NCI-H1048 (cell line): ENCODE results near the gene ZNF385B.

Experiments
- DNase-seq: peaks from one replicate; lab custom pipeline; 2025; lab: John Stamatoyannopoulos, UW

Gene ZNF385B

DNA sequence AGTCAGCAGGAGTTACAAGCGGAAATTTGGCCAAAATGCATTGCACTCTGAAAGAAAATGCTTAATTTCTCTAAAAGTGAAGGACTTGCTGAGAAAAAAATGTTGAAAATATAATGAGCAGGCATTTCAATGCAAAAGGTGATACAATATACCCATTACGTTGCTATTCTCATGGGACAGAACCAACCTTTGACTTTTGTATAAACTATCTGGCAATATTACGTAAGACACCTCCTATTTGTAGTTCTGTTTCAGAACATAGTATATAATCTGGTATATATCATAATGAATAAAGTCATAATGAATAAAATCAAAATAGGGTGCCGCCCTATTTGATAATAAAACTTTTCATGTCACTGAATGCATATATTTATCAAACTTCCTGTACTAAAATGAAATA, 310.6 kb downstream of the ZNF385B start:
- no peak for DNase-seq

DNA sequence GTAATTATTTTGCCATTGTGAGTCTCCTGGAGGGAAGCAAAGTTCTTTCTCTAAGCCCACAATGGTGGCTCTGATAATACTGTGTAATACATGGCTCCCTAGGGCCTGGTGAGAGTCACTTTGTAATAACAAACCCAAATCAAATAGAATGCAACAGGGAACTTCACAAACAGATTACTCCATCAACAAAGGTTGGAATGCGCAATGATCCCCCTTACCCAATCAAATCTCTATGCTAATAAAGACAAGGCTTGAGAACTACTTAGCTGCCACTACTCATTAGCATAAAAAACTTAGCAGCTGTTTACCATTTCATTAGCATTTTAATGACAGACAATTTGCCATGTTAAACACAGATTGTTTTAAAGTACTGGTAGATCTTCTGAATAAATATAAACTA, 311.2 kb downstream of the ZNF385B start:
- DNase-seq, result no peak

DNA sequence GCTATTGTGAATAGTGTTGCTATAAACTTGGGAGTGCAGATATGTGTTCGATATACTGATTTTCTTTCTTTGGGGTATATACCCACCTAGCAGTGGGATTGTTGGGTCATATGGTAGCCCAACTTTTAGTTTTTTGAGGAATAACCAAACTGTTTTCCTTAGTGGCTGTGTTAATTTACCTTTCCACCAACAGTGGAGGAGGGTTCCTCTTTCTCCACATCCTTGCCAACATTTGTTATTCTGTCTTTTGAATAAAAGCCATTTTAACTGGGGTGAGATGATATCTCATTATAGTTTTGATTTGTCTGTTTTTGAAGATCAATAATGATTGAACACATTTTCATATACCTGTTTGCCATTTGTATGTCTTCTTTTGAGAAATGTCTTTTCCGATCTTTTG, 314.8 kb downstream of the ZNF385B start:
- DNase-seq, result no peak

DNA sequence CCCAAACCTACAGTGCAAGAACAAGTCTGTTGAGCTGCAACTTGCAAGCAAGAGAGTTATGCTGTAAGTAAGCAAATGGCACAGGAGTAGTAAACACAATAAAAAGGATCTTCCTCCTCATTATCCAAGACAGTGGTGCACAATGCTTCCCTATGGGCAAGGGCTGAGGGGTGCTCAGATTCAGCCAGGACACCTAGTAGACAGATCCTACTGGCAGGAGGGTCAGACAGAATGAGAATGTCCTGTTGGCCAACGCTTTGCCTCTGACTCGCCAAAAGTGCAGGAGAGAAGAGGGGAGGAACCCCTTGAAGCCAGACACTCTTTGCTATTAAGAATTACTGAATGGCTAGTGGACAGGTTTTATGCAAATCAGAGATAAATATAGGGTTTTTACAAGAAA, 316.4 kb downstream of the ZNF385B start:
- no peak for DNase-seq

DNA sequence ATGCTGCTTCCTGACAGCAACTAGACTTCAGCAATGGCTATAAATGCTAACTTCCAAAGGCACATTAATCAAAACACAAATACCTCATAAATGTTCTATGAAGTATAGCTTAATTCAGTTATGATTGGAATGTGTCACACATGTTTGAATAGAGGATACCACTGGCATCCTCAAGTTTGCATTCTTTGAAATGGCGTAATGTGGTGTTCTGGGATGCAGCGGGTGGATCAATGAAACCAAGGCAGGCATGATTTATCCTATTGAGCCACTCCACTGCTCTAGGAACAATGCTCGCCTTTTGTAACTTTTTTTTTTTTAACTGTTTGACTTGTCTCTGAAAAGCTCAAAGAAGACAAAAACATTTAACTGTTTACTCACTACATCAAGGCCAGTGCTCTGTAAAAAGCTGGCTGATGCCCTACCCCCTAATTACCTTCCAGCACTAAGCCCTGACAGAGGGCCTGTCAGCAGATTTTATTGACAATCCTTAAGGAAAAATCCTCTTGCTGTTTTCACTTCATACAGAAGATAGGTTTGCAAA, 318.0 kb downstream of the ZNF385B start:
- DNase-seq, result no peak

DNA sequence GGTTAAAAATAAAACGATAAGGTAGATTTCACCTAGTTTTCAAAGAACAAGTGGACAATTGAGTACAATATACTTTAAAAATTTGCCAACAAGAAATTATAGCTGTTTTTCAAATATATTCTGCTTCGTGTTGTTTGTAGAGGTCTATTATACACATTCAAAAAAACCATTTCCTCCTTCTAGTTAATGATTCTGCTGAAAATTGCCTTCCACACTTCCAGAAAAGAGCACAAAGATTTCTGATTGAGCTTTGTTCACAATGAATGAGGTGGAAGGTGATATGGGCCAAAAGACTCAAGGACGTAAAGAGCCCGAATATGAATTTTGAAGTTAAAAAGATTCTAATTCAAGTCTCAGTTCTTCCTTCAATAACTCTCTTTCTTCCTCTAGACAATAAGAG, 319.8 kb downstream of the ZNF385B start:
- no peak for DNase-seq

DNA sequence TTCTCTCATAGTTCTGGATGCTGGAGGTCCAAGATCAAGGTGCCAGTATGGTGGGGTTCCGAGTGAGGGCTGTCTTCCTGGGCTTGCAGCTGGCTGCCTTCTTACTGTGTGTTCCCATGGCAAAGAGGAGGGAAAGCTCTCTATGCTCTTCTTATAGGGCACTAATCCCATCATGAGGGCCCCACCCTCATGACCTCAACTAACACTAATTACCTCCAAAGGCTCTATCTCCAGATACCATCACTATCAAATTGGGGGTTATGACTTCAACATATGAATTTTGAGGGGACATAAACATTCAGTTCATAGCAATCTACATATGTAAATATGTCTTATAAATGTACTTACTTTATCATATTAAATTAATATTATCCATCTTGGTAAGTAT, 322.3 kb downstream of the ZNF385B start:
- no peak for DNase-seq

DNA sequence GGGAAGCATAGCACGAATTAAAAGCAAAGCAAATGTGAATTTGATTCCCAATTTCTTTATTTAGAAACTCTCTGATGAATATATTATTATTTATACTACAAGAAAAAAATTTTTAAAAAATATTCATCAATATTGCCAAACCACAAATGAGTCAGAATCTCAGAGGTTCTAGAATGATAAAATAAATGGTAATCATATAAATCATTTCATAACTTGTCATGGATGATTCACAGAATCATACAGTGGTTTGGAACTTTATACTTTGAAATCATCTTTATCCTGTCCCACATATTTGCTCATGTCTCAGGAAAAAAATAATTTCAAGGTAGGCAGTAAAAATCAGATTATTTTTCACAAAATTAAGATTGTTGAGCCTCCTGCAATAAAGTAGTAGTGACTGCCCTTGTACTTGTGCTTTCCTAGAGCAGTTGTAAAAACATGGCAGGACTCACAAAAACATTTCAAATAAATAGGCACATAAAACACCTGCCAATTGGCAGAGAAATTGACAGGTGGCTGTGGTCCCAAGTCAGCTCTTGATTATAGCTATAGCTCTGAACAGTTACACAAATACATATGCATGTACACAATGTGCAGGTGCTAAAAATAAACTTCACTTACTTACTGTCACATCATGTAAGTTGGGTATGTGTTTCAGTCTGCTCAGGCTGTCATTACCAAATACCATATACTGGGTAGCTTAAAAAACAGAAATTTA, 322.8 kb downstream of the ZNF385B start:
- no peak for DNase-seq

DNA sequence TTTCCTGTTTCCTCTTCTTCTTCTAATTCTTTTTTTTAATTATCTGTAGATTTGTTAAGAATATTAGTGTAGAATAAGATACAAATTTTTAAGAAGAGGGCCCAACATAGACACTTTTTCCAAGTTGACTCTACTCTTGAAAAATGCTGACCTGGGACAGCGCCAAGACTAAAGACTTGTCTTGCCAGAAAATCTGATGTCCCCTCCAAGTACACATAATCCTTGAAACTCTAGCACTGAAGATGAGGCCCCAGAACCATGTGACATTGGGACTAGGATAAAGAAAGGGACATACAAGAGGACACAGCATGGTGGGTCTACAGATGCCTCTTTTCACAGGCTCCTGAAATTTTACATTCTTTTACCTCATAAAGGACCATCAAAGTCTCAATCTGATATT, 325.2 kb downstream of the ZNF385B start:
- DNase-seq, result no peak

DNA sequence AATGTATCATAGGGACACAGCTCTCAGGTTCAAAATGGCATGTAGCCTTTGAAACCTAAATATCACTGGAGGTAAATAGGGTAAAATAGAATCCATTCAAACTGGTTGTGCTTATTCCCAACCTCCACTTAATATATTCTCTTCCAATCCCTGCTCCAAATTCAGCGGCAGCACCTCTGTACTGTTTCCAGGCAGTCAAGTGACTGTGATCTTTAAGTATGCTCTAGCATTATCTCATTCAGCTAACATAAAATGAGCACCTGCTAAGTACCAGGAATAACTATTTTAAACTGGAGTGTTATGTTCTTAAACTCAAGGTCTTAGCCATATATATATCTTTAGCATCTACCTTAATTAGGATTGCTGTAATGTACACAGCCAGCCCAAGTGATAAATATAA, 327.5 kb downstream of the ZNF385B start:
- DNase-seq, result no peak

DNA sequence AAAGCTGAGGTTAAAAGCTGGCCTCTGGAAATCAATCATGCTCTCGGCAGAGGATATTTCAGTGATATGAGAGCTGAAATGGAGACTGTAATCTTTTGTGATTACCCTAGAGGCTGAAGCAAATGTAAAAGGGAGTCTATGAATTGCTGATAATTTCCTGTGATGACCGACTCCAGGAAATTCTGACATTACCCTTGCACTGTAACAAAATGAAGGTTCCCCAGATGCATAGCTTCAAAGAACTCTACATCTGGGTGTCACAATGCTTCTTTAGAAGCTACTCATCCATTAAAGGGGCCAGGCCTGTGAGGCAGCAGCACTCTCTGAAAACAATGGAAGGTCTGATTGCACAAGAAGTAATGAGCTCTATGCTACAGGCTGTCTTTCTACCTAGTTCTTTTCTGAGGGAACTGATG, 328.5 kb downstream of the ZNF385B start:
- no peak for DNase-seq

DNA sequence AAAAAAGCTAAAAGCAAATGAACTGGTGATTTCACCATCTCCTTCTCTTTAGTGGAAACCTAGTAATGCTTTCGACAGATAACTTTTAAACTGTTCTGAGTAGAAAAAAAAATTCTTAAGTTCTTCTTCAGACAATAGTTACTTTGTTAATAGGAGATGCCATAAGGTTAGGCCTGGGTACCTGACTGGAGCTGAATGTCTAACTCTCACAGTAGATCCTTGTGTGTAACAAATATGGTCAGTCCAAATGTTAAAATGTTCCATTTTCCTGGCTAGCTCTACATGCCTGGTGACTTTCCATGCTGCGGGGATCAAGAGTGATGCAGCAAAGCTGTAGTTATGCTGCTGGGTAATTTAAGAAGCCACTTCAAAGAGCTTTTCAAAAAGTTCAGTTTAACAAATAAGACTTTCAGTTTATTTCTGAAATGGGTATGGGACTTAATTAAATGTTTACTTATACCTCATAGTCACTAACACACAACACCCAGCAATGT, 332.8 kb downstream of the ZNF385B start:
- DNase-seq, result no peak

DNA sequence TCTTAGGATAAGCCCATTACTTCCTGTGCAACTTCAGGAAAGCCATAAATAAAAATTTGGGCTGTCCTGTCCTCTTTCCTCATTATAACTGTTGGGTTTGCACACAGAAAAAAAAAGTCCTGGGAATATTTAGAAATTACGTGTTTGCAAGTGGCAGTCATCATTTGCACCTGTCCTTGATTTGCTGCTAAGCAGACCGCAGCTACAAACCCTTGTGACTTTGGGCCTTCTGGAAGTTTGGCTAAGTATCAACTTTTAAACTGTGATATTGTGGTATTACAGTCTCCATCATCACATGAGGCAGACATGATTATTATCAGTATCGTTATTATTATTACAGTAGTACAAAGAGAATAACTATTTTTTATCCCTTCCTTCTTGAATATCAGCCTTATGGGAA, 336.1 kb downstream of the ZNF385B start:
- no peak for DNase-seq

DNA sequence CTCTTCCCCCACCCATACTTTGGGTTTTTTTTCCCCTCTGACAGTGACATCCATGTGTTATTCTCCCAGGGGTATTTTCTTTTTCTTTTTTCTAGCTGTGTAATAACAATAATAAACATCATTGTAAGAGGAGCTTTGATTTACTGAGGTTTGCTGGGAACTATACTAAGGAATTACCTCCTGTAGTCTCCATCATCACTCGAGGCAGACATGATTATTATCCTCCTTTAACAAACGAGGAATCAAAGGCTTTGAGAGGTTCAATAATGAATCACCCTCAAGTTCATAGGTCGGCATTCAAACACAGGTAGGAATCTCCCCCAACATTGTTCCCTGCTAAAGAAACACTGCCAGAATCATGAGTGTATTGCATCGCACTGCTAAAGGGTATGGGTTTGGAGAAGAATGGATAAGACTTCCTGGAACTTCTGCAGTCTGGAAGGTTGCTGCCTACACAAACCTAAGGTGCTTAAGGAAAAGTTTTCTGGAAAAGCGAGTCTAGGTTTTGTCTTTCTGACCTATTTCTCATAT, 336.5 kb downstream of the ZNF385B start:
- DNase-seq, result no peak

DNA sequence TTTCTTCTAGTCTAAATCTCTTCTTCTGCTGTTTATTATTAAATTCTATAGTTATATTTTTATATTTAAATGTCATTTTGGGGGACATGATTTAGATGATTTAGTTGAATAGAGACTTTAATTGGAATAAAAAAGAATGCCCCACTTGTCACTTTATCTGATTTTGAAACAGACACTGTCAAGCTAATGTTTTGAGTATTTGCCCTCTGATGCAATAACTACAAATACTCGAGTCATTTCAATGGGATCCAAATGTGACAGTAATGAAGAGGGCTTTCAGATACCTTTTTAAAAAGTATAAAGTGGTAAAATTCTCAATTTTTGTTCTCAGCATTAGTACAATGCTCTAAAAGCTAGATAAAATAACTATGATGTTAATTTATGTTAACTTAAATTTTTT, 339.5 kb downstream of the ZNF385B start:
- no peak for DNase-seq

DNA sequence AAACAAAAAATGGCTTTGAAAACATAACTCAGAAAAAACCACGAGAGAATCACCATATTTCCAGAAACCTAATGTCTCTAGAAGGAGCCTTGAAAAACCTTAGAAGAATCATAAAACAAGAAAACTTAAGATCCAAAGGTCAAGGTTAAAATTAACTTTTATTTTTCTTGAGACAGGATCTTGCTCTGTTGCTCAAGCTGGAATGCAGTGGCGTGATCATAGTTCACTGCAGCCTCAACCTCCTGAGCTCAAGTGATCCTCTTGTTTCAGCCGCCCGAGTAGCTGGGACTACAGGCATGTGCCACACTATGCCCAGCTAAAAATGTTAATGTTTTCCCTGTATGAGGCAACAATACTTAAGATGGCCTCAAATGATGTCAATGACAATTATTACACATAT, 342.6 kb downstream of the ZNF385B start:
- no peak for DNase-seq

DNA sequence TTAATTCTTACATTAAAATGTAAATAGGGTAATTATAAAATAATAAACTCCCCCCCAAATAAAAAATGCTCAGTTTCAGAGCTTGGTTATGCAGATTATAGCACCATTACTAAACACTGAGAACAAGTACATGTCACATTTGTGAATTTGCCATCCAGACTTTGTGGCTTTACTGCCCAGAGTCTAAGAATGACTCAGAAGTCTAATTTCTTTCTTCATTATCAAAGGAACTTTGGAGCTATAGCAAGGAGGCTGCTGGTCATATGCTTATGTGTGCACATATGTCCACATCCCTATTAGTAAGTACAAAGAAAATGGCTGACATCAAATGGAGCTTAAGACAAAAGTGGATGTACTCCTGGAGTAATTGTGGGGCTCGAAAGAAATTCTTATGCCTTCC, 348.2 kb downstream of the ZNF385B start:
- no peak for DNase-seq

DNA sequence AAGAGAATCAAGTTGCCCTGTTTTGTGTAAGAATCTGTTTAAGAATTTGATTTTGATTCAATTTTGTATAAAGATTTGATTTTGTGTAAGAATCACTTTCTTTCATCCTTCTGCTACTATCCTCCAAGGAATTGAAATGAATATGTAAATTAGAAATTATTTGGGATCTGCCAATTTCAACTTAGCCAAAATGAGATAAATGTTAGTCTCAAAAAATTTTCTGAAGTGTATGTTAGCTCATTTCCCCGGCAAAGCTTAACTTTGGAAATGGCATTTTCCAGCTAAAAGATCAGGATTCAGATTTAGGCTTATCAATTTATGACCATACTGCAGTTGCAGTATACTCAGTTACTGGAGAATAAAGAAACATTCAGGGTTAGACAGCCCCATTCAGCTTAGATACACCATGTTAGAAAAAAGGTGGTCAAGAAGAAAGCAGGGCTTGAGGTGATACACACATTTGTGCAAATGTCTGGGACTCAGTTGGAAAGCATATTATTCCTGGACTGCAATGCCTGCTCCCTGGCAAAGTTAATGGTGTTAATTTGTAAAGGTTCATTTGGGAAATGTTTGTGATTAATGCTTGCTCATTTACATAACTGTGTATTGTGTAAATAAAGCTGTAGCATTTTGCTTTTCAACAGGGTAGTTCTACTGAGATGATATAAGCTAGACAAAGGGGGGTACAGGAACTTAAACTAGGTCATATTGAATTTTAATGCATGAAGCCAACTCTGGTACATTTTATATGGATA, 349.0 kb downstream of the ZNF385B start:
- DNase-seq, result no peak

DNA sequence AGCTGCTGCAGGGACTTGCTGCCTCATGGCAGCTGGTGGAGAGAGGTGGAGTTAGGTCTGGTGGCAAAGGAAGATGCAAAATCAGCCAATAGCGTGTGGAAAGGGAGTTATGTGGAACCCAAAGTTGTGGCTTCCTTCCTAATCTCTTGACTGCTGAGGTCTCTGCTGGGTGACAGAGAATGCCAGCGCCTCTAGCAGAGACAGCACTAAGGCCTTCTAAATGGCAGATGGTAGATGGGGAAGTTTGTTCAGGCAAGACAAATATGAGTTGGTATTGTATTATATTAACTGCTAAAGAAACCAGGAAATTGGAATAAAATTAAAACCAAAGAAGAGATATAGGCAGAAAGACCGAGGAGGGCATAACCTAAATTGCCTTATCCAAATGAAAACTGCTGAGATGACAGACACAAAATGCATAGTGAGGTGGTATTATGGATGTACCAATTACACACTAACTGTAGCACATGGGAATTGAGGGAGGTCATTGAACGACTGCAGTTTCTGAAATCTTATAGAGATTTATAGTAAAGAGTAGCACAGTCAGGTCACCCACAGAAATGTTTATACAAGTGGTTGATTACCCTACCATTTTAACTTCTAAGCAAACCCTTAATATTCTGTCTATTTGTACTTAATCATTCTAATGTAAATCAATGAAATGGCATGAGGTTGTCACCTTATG, 350.2 kb downstream of the ZNF385B start:
- no peak for DNase-seq

DNA sequence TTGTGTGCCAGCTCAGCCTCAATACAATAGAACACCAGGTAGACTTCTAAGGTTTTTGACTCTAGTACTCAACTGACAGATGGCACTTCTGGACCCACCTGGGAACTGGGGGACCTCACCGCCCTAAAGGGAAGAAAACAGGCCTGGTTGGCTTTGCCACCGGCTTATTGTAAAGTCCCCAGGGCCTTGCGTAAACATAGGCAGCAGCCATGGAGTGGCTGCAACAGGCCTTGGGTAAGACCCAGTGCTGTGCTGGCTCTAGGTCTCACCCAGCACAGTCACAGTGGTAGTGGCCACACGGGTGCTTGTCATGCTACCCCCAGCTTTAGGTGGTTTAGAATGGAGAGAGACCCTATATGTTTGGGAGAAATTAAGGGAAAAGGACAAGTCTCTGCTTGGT, 366.1 kb downstream of the ZNF385B start:
- DNase-seq, result no peak

DNA sequence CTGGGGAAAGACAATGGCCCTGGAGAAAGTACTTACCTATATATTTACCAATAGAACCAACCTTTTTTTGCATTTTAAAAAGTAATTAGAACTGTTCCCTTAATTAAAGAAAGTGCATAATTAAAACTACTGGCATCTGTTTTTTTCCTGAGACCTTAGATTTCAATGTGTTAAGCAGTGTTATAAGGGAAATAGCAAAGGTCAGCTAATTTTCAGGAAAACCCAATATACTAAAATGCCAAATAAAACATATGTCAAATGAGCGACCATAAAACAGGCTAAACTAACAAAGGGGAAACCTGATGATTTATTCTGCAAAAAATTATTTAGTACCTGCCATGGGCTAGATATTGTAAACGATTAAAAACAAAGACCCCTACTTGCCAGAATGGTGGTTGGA, 372.8 kb downstream of the ZNF385B start:
- DNase-seq, result no peak

DNA sequence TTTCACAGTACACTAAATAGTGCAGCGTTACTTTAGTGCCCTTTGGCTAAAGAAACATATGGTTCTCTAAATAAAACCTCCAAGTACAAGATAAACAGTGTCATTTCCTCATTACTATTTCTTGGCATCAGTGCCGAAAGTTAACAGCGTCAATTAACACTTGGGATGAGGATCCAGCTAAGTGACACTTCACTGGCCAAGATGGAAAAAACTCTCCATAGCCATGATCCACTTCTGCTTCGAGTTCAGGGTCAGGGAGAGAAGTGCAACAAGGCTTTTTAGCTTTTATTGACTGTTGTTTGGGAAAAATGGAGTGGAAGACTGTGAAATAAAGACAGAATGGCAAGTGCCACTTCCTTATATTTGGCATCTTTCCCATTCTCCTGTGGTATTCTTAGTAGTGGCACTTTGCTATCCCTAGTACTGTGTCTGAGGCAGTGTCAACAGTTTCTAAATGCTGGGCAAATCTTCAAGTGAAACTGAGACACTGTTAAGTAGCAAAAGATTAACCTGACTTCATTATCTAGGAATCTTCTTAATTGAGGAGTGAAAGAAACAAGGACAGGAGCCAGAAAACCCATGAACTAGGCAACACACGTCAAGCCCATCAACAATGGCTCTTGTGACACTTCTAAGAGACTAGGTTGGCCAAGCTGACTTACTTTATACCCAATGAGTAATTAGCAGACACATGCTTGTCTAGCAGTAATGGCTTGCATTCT, 374.2 kb downstream of the ZNF385B start:
- DNase-seq, result no peak
